SK-N-SH (cell line): ENCODE measurements around the gene KLK12. TPM values are rescaled to one million over a fixed set of nuclear protein-coding genes. Genes with fewer than 3 reads are reported as not detected.

Experiments used
- CTCF ChIA-PET: fragments of 300-600, 350-600 bp; formaldehyde crosslinking; extraction: SDS; loops from one replicate; lab custom pipeline; 2021; lab: Yijun Ruan, JAX
- POLR2A ChIA-PET: fragments of 350-600 bp; sonication (Branson Sonifier 250); formaldehyde crosslinking; extraction: SDS; loops from one replicate; lab custom pipeline; 2020; ENCODE audit warnings: antibody characterized with exemption, inconsistent platforms; lab: Yijun Ruan, JAX
- DNase-seq: peaks from one replicate; pipeline ENCODE4 v3.0.0; 2012
- H2AFZ ChIP-seq: fragments of 200-600 bp; sonication (generic); 2 replicates; pipeline ENCODE4 v1.8.1; 2016; ENCODE audit warnings: antibody characterized with exemption, mild to moderate bottlenecking, low read depth
- H3F3A ChIP-seq: fragments of 200-600 bp; sonication (generic); replicated peaks from 2 replicates; pipeline ENCODE3; 2016; ENCODE audit warnings: antibody characterized with exemption, mild to moderate bottlenecking; ENCODE audit not compliant: insufficient read depth
- H3K27ac ChIP-seq, 2 experiments: fragments of 200-500 bp in 1 of 2; fragments of 200-600 bp in 1 of 2; sonication (Bioruptor generic) in 1 of 2; sonication (generic), shearing (Covaris generic) in 1 of 2; 2 replicates each; pipeline versions ENCODE4 v1.5.1 to v1.6.1; 2014 to 2016; ENCODE audit warnings: low read depth in 2 of 2, inconsistent platforms in 1 of 2, low read length in 1 of 2, mild to moderate bottlenecking in 1 of 2, mixed read lengths in 1 of 2
- H3K27me3 ChIP-seq: fragments of 200-600 bp; sonication (generic), shearing (Covaris generic); 2 replicates; pipeline ENCODE4 v1.6.1; 2016; ENCODE audit warnings: mixed run types; ENCODE audit not compliant: insufficient read depth
- H3K36me3 ChIP-seq, 2 experiments: fragments of 200-500 bp in 1 of 2; fragments of 200-600 bp in 1 of 2; sonication (Bioruptor generic) in 1 of 2; sonication (generic) in 1 of 2; replicated peaks in 1 of 2; 2 replicates each; pipeline versions ENCODE3 to v1.5.1; 2014 to 2016; ENCODE audit warnings: low read length in 1 of 2, mild to moderate bottlenecking in 1 of 2; ENCODE audit not compliant: insufficient read depth in 2 of 2, control insufficient read depth in 1 of 2
- H3K4me1 ChIP-seq, 2 experiments: fragments of 200-500 bp in 1 of 2; fragments of 200-600 bp in 1 of 2; sonication (Bioruptor generic) in 1 of 2; sonication (generic), shearing (Covaris generic) in 1 of 2; 2 replicates each; pipeline versions ENCODE4 v1.5.1 to v1.6.1; 2014 to 2016; ENCODE audit warnings: low read depth in 1 of 2, low read length in 1 of 2, mixed run types in 1 of 2; ENCODE audit not compliant: insufficient read depth in 2 of 2, control insufficient read depth in 1 of 2
- H3K4me2 ChIP-seq: fragments of 200-600 bp; sonication (generic), shearing (Covaris generic); 2 replicates; pipeline ENCODE4 v1.6.1; 2017; ENCODE audit warnings: mixed run types
- H3K4me3 ChIP-seq, 2 experiments: fragments of 200-500 bp in 1 of 2; fragments of 200-600 bp in 1 of 2; sonication (Bioruptor generic) in 1 of 2; sonication (generic), shearing (Covaris generic) in 1 of 2; 2 replicates each; pipeline versions ENCODE4 v1.5.1 to v1.8.1; 2014 to 2016; ENCODE audit warnings: low read depth in 2 of 2, inconsistent platforms in 1 of 2, low read length in 1 of 2, mild to moderate bottlenecking in 1 of 2, mixed read lengths in 1 of 2, moderate library complexity in 1 of 2
- H3K79me2 ChIP-seq: fragments of 200-600 bp; sonication (generic); 2 replicates; pipeline ENCODE4 v1.8.1; 2017; ENCODE audit warnings: mild to moderate bottlenecking; ENCODE audit not compliant: insufficient read depth
- H3K9ac ChIP-seq: fragments of 200-600 bp; sonication (generic); 2 replicates; pipeline ENCODE4 v1.6.1; 2017; ENCODE audit warnings: mixed run types
- H3K9me2 ChIP-seq: fragments of 200-600 bp; sonication (generic); 2 replicates; pipeline ENCODE4 v1.6.1; 2017; ENCODE audit warnings: mixed run types
- H3K9me3 ChIP-seq: fragments of 200-600 bp; sonication (generic); 2 replicates; pipeline ENCODE4 v1.6.1; 2017; ENCODE audit warnings: mixed run types, mild to moderate bottlenecking, moderate library complexity
- H4K20me1 ChIP-seq: fragments of 200-600 bp; sonication (generic); 2 replicates; pipeline ENCODE4 v1.6.1; 2017; ENCODE audit warnings: mild to moderate bottlenecking, mixed run types; ENCODE audit not compliant: insufficient read depth
- CHD2 ChIP-seq: fragments of 150-350 bp; IDR thresholded peaks from 2 replicates; pipeline ENCODE4 v1.6.1; 2018; ENCODE audit warnings: low read length; ENCODE audit not compliant: partially characterized antibody
- ELF1 ChIP-seq: IDR thresholded peaks from 2 replicates; pipeline ENCODE4 v1.4.0; 2012
- EP300 ChIP-seq, 2 experiments: IDR thresholded peaks; 2 replicates each; pipeline versions ENCODE4 v1.4.0 to v1.6.1; 2012; ENCODE audit warnings: borderline replicate concordance in 1 of 2, low read depth in 1 of 2, low read length in 1 of 2
- FOSL2 ChIP-seq: IDR thresholded peaks from 2 replicates; pipeline ENCODE4 v1.4.0; 2012; ENCODE audit warnings: low read depth, mild to moderate bottlenecking, moderate library complexity, borderline replicate concordance
- FOXJ3 ChIP-seq: sonication (generic); formaldehyde crosslinking; IDR thresholded peaks from 2 replicates; pipeline ENCODE4 v1.5.1; 2020; ENCODE audit warnings: mild to moderate bottlenecking, missing genetic modification reagents
- GABPA ChIP-seq: IDR thresholded peaks from 2 replicates; pipeline ENCODE4 v1.4.0; 2012; ENCODE audit warnings: low read depth, mild to moderate bottlenecking
- GATA2 ChIP-seq: sonication (generic); formaldehyde crosslinking; IDR thresholded peaks from 2 replicates; pipeline ENCODE4 v1.5.0; 2020; ENCODE audit warnings: mild to moderate bottlenecking, missing genetic modification reagents
- JUND ChIP-seq: IDR thresholded peaks from 2 replicates; pipeline ENCODE4 v1.4.0; 2012
- MXI1 ChIP-seq: IDR thresholded peaks from 2 replicates; pipeline ENCODE4 v1.6.1; 2012; ENCODE audit warnings: mild to moderate bottlenecking, low read depth, low read length, improper control_type of control experiment
- RCOR1 ChIP-seq: fragments of 150-350 bp; IDR thresholded peaks from 2 replicates; pipeline ENCODE4 v1.6.1; 2017; ENCODE audit warnings: antibody characterized with exemption, low read length
- SIN3A ChIP-seq: IDR thresholded peaks from 2 replicates; pipeline ENCODE4 v1.6.1; 2012; ENCODE audit warnings: low read depth, mild to moderate bottlenecking, low read length, moderate library complexity, borderline replicate concordance
- TEAD4 ChIP-seq: IDR thresholded peaks from 2 replicates; pipeline ENCODE4 v1.4.0; 2012; ENCODE audit warnings: mild to moderate bottlenecking, borderline replicate concordance; ENCODE audit not compliant: insufficient read depth
- WGBS: methylation state at CpG from one replicate; pipeline ENCODE4 v1.1.6; 2017; ENCODE audit warnings: low lambda C conversion rate; 5-methylcytosine and 5-hydroxymethylcytosine counted together
- polyA plus RNA-seq, 3 experiments: library from polyadenylated mRNA; depleted of rRNA; stranded (reverse); fragments of >200 nt; gene quantifications; 2 replicates each; pipeline ENCODE4 v1.2.3, GENCODE V29; 2012
- TF ChIP-seq, protein P1 (sequence below): fragments of 150-350 bp; IDR thresholded peaks from 2 replicates; pipeline ENCODE4 v1.6.1; 2016; ENCODE audit warnings: mild to moderate bottlenecking, low read depth, low read length
- TF ChIP-seq, protein P2 (sequence below): IDR thresholded peaks from 2 replicates; pipeline ENCODE4 v1.6.1; 2012; ENCODE audit warnings: mild to moderate bottlenecking, low read depth, low read length, moderate library complexity
- TF ChIP-seq, protein P3 (sequence below): IDR thresholded peaks from 2 replicates; pipeline ENCODE4; 2012
- TF ChIP-seq, protein P4 (sequence below): IDR thresholded peaks from 2 replicates; pipeline ENCODE4 v1.4.0; 2012; ENCODE audit warnings: low read depth, borderline replicate concordance

KLK12 gene
- polyA plus RNA-seq, 1 of the 3 experiments (the other 2 are of a cell fraction): not detected

DNA sequence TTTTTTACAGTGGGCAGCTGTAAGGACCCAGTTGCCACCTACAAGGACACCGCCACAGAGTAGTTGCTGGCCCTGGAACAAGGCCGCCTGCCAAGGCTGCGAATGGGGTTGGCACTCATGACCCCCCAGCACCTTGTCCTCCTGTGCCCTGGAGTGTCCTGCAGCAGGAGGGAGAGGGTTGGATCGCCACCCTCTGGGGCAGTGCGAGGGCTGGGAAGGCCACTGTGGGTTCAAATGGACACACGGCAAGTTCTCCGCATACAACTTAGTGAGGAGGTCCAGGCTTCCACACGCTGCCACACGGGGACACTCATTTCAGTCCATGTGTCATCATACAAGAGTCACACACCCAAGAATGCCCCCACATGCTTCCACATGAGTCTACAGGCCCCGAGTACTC is 34.4 kb downstream of the KLK12 start:
- CTCF ChIA-PET: interaction anchor here (0.8 kb wide), 1 partner anchor 16 kb away, joined by 3 read pairs; no protein-coding TSS in a partner anchor

More for the DNA sequence above, 34.4 kb downstream of the KLK12 start:
- Histone ChIP-seq H3K4me1 (no peaks in the 10 kb centered on the region), H3K9me2 (no peaks in the 10 kb centered on the region), H3K4me3 (no peak overlapping the region), H3K36me3 (no peaks in the 10 kb centered on the region), H3K79me2 (no peaks in the 10 kb centered on the region), H3K27me3 (peaks cover 20% of the 10 kb centered on the region; the same call in 1 of the 2 replicates), H3F3A (no peaks in the 10 kb centered on the region), H3K9me3 (no peaks in the 10 kb centered on the region), H2AFZ (no peak overlapping the region), H3K27ac (no peak overlapping the region), H3K4me2 (no peak overlapping the region), H4K20me1 (no peaks in the 10 kb centered on the region), H3K9ac (no peak overlapping the region)
- DNase-seq: no peak
- POLR2A ChIA-PET: no interaction called here
- 11% methylated on average over 6 of the region's 10 CpGs for WGBS
- no peak for TF ChIP-seq TEAD4
- no peak for TF ChIP-seq RCOR1
- TF ChIP-seq, protein P1, sequence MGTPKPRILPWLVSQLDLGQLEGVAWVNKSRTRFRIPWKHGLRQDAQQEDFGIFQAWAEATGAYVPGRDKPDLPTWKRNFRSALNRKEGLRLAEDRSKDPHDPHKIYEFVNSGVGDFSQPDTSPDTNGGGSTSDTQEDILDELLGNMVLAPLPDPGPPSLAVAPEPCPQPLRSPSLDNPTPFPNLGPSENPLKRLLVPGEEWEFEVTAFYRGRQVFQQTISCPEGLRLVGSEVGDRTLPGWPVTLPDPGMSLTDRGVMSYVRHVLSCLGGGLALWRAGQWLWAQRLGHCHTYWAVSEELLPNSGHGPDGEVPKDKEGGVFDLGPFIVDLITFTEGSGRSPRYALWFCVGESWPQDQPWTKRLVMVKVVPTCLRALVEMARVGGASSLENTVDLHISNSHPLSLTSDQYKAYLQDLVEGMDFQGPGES: no peak
- TF ChIP-seq, protein P2, sequence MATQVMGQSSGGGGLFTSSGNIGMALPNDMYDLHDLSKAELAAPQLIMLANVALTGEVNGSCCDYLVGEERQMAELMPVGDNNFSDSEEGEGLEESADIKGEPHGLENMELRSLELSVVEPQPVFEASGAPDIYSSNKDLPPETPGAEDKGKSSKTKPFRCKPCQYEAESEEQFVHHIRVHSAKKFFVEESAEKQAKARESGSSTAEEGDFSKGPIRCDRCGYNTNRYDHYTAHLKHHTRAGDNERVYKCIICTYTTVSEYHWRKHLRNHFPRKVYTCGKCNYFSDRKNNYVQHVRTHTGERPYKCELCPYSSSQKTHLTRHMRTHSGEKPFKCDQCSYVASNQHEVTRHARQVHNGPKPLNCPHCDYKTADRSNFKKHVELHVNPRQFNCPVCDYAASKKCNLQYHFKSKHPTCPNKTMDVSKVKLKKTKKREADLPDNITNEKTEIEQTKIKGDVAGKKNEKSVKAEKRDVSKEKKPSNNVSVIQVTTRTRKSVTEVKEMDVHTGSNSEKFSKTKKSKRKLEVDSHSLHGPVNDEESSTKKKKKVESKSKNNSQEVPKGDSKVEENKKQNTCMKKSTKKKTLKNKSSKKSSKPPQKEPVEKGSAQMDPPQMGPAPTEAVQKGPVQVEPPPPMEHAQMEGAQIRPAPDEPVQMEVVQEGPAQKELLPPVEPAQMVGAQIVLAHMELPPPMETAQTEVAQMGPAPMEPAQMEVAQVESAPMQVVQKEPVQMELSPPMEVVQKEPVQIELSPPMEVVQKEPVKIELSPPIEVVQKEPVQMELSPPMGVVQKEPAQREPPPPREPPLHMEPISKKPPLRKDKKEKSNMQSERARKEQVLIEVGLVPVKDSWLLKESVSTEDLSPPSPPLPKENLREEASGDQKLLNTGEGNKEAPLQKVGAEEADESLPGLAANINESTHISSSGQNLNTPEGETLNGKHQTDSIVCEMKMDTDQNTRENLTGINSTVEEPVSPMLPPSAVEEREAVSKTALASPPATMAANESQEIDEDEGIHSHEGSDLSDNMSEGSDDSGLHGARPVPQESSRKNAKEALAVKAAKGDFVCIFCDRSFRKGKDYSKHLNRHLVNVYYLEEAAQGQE: no peak
- no peak for TF ChIP-seq FOSL2
- no peak for TF ChIP-seq ELF1
- no peak for TF ChIP-seq MXI1
- no peak for TF ChIP-seq JUND
- TF ChIP-seq, protein P3, sequence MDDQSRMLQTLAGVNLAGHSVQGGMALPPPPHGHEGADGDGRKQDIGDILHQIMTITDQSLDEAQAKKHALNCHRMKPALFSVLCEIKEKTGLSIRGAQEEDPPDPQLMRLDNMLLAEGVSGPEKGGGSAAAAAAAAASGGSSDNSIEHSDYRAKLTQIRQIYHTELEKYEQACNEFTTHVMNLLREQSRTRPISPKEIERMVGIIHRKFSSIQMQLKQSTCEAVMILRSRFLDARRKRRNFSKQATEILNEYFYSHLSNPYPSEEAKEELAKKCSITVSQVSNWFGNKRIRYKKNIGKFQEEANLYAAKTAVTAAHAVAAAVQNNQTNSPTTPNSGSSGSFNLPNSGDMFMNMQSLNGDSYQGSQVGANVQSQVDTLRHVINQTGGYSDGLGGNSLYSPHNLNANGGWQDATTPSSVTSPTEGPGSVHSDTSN: no peak
- no peak for TF ChIP-seq SIN3A
- TF ChIP-seq EP300 (IDR thresholded peaks at IDR 0.05; ENCODE audit: borderline replicate concordance in 1 of 2, low read depth in 1 of 2, low read length in 1 of 2): no peak
- TF ChIP-seq GATA2: no peak
- no peak for TF ChIP-seq CHD2
- no peak for TF ChIP-seq FOXJ3 (CRISPR knock-in tag)
- TF ChIP-seq, protein P4, sequence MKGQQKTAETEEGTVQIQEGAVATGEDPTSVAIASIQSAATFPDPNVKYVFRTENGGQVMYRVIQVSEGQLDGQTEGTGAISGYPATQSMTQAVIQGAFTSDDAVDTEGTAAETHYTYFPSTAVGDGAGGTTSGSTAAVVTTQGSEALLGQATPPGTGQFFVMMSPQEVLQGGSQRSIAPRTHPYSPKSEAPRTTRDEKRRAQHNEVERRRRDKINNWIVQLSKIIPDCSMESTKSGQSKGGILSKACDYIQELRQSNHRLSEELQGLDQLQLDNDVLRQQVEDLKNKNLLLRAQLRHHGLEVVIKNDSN: no peak
- no peak for TF ChIP-seq GABPA
